Myocyte (in vitro differentiated cells): ENCODE data around the gene INTS4. TPM values are rescaled to one million over a fixed set of nuclear protein-coding genes. Genes with fewer than 3 reads are reported as not detected.
"Not testable (repeated sequence)": the region's sequence is repeated elsewhere in the genome, so short reads cannot be mapped to it uniquely, and the experiment has no call there.

Experiments
- DNase-seq: peaks from one replicate; pipeline ENCODE4 v3.0.0-alpha.2; 2012; ENCODE audit warnings: low read depth
- polyA plus RNA-seq: library from polyadenylated mRNA; unstranded; fragments of >200 nt; gene quantifications from one replicate; pipeline ENCODE4 v1.2.1, GENCODE V29; 2012; ENCODE audit warnings: missing spikeins
- total RNA-seq: library from RNA; depleted of rRNA; stranded (reverse); fragments of >200 nt; gene quantifications from 2 replicates; pipeline ENCODE4 v1.2.3, GENCODE V29; 2014

INTS4 gene, protein sequence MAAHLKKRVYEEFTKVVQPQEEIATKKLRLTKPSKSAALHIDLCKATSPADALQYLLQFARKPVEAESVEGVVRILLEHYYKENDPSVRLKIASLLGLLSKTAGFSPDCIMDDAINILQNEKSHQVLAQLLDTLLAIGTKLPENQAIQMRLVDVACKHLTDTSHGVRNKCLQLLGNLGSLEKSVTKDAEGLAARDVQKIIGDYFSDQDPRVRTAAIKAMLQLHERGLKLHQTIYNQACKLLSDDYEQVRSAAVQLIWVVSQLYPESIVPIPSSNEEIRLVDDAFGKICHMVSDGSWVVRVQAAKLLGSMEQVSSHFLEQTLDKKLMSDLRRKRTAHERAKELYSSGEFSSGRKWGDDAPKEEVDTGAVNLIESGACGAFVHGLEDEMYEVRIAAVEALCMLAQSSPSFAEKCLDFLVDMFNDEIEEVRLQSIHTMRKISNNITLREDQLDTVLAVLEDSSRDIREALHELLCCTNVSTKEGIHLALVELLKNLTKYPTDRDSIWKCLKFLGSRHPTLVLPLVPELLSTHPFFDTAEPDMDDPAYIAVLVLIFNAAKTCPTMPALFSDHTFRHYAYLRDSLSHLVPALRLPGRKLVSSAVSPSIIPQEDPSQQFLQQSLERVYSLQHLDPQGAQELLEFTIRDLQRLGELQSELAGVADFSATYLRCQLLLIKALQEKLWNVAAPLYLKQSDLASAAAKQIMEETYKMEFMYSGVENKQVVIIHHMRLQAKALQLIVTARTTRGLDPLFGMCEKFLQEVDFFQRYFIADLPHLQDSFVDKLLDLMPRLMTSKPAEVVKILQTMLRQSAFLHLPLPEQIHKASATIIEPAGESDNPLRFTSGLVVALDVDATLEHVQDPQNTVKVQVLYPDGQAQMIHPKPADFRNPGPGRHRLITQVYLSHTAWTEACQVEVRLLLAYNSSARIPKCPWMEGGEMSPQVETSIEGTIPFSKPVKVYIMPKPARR
- 22.1 and 24.7 TPM in 2 replicates for total RNA-seq
- polyA plus RNA-seq, result 18.4 TPM

DNA sequence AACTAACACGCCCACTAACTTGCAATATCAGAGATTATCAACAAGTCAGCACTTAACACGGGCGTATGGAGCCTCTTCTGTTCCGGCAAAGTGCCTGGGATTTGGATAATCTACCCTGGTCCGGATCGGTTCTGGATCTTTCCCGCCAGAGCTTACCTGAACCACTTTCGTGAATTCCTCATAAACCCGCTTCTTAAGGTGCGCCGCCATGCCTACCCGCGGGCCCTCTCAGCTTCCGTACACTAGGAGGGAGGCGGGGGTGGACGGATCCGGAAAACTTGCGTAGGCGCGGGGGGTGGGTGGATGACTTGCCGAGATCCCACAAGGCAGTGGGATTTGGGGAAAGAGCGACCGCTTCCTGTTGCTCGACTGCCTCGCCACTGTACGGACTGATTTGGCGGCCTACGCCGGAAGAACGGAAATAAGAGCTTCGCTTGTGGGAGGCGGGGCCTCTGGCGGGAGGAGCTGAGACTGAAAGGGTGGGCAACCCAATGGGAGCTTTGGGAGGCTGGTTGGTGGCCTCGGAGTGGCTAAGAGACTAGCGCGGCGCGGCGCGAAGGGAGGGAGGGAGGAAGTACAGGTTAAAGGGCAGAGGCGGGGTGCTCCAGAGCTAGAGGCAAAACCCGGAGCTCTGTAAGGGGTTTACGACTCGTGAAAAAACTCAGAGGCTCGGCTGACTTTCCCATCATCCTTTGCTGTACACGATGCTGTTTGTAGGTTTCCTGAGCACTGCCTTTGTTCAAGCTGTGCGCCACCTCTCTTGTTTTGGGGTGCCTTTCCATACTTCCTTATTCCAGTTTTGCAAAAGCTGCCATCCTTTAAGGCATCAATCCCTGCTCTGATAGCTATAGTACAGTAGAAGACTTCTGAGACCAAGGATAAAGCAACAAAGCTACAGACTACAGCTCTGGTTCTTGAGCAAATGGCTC lies at the start of gene INTS4:
Gene INTS4 (minus strand): TSS at position 235 of the 929 bp plus-strand sequence. CDS start 25 bp downstream, at position 210.
- peak; percentile 100 for DNase-seq

DNA sequence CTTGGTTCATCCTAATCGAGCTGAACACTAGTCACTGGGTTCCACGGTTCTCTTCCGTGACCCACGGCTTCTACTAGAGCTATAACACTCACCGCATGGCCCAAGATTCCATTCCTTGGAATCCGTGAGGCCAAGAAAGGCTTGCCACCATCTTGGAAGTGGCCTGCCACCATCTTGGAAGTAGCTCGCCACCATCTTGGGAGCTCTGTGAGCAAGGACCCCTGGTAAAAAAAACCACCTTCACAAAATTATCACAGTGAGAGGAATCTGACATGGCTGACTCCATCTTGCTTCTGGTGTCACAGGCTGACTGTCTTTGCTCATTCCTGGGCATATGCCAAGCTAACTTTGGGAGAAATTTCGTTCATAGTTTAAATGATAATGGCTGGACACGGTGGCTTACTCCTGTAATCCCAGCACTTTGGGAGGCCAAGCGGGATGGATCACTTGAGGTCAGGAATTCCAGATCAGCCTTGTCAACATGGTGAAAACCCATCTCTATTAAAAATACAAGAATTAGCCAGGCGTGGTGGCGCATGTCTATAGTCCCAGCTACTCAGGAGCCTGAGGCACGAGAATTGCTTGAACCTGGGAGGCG lies 47.5 kb upstream of the INTS4 start:
- DNase-seq, result no peak

DNA sequence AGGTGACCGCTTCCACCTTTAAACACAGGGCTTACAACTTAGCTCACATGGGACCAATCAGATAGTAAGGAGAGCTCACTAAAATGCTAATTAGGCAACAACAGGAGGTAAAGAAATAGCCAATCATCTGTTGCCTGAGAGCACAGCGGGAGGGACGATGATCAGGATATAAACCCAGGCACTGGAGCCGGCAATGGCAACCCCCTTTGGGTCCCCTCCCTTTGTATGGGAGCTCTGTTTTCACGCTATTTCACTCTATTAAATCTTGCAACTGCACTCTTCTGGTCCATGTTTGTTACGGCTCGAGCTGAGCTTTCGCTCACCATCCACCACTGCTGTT lies 46.9 kb upstream of the INTS4 start:
- not testable (repeated sequence) for DNase-seq

DNA sequence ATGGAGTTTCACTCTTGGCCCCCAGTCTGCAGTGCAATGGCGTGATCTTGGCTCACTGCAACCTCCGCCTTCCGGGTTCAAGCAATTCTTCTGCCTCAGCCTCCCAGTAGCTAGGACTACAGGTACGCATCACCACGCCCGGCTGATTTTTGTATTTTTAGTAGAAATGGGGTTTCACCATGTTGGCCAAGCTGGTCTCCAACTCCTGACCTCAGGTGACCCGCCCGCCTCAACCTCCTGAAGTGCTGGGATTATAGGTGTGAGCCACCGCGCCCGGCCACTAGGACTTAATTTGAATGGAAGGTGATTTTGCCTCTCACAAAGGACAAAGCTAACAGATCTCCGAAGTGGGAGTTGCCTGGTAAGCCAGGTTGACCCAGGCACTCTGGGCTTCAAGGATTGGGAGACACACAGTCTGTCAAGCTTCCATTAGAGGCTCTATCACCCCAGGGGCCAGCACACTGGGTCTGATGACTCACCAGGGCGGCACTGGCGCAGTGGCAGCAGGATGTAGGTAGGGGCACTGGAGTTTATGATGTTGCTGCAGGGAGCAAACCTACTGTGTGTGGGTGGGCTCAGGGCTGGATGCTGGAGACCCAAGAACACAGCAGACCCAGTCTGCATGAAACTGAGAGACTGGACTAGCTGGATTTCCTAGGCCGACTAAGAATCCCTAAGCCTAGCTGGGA lies 46.4 kb upstream of the INTS4 start:
- no peak for DNase-seq

DNA sequence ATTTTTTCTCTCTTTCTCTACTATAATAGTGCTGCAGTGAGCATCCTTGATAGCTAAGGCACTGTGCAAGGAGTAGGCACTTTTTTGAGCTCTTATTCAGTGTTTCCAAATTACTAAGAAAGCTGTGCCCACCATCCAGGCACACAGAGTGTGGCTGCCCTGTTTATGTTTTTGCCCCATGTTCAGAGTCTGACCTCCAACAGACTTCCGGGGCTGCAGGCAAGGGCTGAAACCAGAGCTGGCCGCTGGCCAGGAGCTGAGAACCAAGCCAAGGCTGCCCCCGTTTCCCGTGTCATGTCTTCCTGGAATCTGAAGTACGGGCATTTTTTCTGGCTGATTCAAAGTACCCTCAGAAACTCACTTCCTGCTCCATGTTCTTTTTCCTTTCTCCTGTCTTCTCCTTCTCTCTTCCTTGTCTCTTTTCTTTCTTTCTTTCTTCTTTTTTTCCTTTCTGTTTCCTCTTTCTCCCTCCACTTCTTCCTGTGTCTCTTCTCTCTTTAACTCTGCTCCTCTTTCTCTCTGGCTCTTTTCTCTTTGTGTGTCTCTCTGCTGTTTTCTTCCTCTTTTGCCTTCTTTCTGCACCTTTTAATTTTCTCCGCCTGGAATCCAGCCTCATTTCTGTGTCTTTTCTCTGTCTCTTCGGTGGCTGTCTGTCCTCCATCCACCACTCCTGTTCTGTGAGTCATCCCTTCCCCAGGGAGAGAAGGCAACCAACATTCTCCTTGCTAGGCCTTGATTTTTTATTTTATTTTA lies 45.6 kb upstream of the INTS4 start:
- peak; percentile 83 for DNase-seq

DNA sequence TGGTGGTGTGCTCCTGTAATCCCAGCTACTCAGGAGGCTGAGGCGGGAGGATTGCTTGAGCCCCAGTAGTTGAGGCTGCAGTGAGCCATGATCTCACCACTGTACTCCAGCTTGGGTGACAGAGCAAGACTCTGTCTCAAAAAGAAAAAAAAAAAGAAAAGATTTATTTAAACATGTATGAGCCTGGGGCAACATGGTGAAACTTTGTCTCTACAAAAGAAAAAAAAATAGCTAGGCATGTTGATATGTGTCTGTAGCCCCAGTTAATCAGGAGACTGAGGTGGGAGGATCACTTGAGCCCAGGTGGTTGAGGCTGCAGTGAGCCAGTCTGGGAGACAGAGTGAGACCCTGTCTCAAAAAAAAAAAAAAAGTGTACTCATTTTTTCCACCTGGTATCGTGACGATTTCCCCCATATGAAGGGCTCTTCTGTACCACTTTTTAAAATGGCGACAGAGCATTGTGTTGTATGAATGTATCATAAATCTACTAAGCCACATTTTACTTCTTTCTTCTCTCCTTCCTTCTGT lies 45.0 kb upstream of the INTS4 start:
- DNase-seq, result no peak

DNA sequence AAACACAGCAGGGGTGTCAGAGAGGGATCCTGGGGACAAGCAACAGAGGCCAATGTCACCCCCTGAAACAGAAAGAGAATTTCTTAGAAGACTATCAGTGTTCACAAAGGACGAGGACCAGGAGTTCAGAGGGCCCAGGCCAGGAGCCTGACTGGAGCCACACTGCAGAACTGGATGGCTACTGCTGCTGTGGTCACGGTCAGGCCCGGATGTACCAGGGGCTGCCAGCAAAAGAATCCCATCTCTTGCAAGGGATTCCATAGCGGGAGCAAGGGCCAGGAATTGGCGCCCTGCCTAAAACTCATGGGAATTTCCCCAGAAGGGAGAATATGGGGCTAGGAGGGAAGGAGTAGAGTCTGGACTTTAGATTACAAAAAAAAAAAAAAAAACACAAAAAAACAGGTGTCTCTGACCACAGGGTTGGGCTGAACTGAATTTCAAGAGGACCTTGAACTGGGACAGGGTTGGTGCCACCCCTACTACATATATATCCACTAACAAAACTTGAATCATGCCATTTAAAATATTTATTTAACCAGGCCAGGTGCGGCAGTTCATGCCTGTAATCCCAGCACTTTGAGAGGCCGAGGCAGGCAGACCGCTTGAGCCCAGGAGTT lies 44.3 kb upstream of the INTS4 start:
- DNase-seq, result peak; percentile 81

DNA sequence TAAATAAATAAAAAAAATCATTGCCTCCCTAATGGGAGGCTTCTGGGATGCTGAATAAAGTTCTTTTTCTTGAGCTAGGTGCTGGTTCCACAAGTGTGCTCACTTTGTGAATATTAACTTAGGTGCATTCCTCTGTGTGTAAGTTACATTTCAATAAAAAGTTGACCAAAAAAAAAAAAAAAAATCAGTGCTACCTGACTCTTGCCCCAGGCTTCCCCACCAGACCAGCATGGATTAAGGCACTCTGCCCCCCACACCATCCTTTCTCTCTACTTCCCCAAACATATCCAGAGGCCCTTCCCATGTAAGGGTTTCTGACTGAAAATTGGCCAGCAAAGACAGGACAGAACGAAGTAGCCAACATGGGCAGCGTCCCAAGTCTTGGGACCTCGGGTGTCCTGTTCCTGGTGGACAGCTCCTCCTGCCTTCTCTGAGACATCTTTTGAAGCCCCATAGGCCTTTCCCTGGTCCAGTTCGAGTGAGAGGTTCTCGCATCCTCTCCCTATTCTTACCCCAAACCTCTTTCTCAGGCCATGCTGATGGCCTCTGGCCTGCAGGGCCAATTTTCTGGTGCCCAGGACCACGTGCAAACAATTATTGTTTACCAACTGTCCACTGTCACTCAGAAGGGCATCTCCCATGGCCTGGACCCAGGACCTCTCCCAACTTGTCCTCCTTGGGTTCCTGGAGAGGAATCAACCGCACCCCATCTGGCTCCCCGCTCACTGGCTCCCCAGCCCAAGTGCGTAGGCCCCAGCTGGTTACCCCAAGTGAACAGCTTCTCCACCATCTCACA lies 43.6 kb upstream of the INTS4 start:
- DNase-seq, result no peak

DNA sequence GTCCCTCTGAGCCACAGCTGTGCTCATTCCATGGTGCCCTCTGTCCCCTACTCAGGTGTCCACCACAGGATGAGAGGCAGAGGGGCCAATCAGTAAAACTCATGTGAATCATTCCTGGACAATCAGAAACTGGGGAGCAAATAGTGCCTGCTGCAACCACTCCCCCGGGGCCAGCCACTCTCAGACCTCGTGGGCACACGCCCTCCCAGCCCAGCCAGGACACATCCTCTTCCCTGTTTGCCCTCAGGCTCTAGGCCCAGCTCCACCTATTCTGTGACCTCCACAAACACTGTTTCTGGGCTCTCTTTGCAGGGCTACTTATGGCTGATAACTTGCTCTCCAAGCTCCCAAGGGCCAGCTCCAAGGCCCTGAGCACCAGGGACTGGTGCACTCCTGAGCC lies 42.6 kb upstream of the INTS4 start:
- peak; percentile 28 for DNase-seq

DNA sequence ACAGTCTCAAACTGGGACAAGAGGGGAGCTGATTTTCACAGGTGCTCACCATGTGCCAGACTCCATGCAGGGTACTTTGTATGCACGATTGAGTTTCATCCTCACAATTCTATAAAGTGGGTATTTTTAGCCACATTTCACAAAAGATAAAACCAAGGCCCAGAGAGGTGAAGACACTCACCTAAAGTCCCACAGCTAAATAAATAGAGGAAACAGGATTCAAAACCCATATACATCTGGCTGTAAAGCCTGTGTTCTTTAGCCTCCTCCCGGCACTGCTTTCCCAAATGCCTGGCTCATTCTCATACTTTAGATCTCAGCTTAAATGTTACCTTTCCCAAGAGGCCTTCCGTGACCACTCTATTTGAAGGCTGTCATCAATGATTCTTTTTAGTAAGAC lies 41.8 kb upstream of the INTS4 start:
- no peak for DNase-seq

DNA sequence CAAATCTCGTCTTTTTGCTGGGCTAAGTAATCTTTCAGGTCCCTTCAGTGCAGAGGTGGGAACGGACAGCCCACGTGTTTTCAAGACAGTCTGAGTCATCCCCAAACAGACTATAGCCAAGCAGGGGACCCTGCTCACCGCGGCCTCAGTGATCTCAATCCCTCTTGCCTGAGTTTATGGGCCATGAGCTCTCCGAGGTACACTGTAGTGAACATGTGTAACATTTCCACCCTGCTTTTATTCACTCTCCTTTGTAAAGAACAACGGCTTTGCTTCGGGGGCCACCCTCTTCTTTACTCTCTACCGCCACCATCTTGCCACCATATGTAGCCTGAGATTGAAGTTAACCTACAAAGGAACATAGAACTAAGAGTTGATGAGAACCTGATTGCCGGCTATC lies 40.2 kb upstream of the INTS4 start:
- no peak for DNase-seq

DNA sequence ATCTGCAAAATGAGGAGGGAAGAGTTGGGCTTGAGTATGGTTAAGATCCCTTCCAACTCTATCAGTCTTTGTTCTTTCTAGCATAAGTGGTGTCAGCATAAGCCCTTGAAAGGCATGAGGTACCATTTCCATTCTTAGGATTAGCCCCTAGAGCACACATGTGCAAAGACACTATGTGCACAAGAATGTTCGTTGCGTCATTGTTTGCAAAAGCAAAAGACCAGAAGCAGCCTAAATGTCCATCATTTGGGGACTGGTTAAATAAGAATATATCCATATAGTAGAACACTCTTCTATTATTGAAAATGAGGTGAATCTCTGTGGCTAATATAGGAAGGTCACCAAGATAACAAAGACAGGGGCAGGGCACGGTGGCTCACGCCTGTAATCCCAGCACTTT lies 38.6 kb upstream of the INTS4 start:
- DNase-seq, result no peak

DNA sequence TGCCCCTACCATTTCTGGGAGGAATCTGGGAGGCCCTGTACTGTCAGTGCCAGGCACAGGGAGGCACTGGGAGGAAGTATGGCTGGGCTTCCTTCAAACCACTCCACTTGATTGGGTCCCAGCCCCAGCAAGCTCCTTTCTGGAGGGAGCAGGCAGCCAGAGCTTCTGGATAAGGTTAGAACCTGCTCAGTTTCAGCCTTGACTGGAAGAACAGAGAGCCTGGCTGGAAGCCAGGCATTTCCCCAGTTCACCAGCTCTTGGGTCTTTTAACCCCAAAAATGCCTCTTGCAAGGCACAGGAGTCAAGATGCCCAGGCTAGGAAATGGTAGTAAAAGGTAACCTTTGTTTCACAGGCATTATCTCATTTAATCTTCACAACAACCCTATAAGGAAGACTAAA lies 37.6 kb upstream of the INTS4 start:
- DNase-seq, result no peak

DNA sequence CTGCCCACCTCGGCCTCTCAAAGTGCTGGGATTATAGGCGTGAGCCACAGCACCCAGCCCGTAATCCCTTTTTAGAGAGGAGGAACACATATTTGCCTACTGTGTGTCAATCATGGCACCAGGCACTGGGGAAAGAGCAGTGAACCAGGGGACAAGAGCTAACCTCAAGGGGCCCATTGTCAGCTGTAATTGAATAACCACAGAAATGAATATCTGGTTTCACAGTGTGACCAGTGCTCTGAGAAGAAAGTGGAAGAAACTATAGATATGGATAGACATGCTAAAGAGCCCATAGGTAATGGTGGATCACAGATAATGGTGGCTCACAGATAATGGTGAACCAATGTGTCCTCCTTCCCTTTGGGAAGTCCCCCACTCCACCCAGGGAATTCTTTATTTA lies 37.2 kb upstream of the INTS4 start:
- peak; percentile 48 for DNase-seq

DNA sequence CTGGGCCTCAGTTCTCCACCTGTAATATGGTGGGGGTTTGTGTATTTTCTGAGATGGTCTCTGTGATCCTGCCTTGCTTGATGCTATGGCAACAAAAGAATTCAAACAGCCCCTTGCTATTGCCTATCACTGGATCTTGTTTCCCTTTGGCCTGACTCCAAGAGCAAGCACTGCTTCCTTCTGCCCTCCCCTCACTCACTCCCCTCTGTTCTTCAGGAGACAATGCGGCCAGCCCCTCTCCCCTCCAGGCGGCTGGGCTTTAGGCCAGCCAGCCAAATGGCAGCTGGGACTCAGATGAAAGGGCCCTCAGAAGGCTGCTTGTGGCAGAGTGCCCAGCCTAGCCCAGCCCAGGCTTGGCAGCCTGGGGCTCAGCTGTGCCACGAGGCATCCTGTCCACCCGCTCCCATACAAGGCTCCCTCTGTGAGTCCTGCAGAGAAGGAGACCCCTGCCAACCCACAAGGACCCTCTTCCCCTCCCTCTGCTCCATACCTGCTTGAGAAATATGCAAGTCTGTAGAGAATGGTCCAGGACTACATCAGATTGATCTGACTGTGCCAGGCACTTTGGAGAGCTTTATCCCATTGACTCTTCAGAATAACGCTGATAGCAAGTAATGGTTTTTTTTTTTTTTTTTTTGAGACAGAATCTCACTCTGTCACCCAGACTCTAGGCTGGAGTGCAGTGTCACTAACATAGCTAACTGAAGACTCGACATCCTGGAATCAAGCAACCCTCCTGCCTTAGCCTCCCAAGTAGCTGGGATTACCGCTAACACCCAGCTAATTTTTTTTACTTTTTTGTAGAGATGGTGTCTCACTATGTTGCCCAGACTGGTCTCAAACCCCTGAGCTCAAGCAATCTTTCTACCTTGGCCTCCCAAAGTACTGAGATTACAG lies 36.2 kb upstream of the INTS4 start:
- DNase-seq, result peak; percentile 97

DNA sequence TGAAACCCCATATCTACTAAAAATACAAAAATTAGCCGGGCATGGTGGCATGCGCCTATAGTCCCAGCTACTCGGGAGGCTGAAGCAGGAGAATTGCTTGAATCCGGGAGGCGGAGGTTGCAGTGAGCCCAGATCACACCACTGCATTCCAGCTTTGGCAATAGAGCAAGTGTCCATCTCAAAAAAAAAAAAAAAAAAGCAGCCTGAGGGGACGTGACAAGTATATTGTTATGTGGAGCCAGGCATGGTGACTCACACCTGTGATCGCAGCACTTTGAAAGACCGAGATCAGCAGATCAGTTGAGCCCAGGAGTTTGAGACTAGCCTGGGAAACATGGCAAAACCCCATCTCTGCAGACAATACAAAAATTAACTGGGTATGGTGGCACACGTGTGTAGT lies 34.0 kb upstream of the INTS4 start:
- DNase-seq, result not testable (repeated sequence)

DNA sequence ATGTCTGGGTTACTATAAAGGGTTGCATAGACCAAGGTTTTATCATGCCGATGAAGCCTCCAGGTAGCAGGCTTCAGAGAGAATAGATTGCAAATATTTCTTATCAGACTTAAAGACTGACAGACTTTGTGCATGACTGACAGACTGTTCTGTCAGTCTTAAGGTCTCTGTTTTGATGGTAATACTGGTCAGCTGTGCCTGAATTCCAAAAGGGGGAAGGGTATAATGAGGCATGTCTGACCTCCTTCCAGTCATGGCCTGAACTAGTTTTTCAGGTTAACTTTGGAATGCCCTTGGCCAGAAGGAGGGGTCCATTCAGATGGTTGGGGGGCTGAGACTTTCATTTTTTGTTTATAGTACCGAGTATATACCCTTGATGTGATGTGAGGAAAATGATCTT lies 33.3 kb upstream of the INTS4 start:
- DNase-seq, result no peak
